Hypothalamus (tissue), 51 donors: Measurements from ENCODE around the gene HIGD1B.

Experiments
- DNase-seq, 51 donors: peaks; one replicate each; lab custom pipeline; 2025; lab: John Stamatoyannopoulos, UW

HIGD1B gene

DNA sequence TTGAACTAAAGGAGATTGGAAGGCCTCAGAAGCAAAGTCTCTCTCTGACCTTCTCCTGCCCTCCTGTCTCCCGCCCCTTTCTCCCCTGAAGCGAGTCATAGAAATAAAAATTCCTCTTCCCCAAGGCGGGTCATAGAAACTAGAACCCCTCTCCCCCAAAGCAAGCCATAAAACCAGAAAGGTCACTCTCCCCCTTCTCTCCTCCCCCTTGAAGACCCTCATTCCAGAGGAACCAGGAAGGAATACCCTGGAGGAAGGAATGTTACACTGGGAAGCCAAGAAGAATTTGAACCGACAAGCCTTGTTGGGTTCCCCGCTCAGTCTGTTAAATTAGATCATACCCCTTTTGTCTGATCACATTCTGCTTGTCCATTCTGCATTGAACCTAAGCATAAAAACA is 14.9 kb upstream of the HIGD1B start:
- DNase-seq = no peak

DNA sequence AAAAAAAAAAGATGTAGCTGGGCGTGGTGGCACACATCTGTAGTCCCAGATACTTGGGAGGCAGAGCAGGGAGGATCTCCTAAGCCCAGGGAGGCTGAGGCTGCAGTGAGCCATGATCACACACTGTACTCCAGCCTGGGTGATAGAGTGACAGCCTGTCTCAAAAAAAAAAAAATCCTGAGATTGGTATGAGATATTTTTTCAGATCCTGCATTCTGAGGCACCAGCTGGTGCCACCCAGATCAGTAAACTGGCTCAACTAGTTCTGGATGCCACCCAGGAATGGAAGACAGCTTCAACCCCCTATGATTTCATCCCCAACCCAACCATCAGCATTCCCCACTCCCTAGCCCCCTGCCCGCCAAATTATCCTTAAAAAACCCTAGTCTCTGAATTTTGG is 10.5 kb upstream of the HIGD1B start:
- no peak for DNase-seq

DNA sequence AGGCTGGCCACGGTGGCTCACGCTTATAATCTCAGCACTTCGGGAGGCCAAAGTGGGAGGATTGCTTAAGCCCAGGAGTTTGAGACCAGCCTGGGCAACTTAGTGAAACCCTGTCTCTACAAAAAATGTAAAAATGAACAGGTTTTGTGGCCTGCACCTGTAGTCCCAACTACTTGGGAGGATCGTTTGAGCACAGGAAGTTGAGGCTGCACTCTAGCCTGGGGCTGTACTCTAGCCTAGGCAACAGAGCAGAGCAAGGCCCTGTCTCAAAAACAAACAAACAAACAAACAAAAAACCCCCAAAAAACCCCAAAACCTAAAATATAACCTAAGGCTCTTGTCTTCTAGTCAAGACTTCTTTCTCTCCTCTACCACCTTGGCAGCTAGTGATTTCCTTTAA is 7.4 kb upstream of the HIGD1B start:
- no peak for DNase-seq

DNA sequence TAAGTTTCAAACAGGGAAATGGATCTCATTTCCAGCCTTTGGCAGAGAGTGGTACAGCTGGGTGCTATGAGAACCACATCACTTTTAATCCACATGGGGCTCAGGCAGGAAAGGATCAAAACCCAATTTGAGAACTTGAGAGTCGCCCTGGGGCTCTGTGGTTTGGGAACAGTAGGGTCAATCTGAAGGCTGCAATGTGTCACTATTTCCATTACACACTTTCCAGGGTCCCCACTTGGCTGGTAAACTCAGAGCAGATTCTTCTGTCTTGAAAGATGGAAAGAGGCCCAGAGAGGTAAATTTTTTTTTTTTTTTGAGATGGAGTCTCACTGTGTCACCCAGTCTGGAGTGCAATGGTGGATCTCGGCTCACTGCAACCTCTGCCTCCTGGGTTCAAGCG is 6.7 kb upstream of the HIGD1B start:
- no peak for DNase-seq

DNA sequence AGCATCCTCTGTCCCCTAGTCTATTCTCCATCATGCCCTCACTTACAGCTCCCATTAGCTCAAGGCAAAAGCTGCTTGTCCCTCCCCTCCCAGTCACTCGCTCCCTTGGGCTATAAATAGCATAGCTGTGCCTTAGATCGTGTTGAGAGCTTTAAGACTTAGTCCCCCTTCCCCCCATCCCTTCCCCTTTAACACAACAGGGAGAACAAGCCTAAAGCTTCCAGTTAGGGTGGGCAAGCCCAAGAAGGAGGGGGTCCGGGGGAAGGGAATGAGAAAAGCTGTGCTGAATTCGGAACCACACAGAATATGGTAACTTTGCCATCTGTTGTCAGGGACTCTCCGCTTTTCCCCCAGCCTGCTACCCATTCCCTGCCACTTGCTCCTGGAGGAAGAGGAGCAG is 4.9 kb upstream of the HIGD1B start:
- no peak for DNase-seq

DNA sequence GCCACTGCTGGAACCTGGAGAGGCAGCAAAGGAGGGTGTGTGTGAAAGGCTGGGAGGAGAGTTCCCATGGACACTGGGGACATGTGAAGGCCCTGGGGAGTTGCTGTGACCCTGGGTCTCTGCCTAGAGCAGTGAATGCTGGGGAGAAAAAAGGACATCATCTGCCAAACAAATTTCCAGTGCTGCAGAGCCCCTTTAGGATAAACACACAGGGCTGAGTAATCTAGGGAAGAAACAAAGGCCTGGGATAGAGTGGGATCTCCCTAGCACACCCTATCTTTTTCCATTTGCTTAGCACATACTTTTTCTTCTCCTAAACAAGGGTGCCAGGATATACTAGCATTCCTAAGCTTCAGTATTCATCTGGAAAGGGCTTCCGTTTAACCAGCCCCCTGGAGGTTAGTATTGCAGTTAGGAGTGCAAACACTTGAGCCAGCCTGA is 3.3 kb upstream of the HIGD1B start:
- DNase-seq = no peak

DNA sequence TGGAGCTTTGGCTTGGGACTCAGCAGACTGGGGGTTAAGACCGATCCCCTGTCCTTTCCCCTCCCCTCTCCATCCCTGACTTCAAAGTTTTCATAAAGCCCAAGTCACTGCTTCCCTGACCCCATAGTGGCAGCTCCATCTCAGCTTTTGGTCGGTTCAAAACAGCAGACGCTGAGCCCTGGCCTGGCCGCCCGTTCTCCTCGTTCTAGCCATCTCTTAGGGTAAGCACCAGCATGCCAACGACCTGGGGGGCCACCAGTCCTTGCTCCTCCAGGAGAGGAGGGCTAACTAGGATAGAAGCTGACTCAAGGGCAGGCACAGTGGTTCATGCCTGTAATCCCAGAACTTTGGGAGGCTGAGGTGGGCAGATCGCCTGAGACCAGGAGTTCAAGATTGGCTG is 1.5 kb upstream of the HIGD1B start:
- DNase-seq = no peak

DNA sequence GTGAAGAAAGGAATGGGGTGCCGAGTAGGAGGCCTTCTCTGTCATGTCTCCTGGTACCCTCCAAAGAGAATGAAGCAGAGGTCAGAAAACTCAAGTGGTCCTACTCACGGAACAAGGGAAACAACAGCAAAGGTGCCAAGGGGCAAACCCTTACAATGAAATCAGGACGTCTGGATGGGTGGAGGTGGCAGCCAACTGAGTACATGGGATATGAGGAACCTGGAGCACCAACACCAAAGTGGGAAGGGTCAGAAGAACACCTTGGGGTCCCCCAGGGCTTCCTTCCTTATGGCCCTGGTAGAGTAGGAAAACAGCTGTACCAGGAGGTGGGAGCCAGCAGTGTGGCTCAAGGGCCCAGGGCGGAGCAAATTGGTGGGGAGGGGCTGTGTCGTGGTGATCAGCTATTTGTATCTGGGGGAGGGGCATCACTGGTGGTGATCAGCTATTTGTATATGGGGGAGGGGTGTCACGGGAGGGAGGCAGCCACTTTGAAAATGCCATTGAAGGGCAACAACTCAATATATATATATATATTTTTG is 643 bp downstream of the HIGD1B start:
- no peak for DNase-seq

DNA sequence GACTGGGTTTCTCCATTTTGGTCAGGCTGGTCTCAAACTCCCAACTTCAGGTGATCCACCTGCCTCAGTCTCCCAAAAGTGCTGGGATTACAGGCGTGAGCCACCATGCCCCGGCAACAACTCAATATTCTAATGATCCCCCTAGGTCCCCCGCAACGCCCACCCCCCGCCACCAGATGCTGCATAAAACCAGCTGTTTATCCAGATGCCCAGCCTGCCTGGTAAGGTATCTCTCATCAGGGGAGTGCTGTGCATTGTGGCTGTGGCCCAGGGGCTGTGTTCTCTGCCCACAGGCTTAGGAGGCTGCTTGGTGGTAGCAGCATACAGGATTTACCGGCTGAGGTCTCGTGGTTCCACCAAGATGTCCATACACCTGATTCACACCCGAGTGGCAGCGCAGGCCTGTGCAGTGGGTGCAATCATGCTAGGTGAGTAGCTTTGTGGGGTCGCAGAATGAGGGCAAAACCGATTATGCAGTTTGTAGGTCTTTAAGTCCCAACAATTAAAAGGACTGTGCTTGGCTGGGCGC is 1.3 kb downstream of the HIGD1B start:
- no peak for DNase-seq

DNA sequence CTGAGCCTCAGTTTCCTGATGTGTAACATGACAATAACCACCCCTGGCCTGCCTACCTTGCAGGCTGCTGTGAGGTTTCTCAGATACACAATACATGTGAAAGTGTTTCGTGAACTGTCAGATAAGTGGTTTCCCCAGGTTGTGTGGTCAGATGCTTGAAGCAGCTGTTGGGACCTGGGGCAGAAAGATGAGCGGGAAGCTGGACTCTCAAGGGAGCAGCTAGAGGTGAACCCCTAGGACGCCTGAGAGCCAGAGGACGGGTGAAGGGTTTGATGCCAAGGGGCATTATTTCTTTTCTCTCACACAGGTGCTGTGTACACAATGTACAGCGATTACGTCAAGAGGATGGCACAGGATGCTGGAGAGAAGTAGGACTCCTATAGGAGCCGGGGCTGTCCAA is 2.3 kb downstream of the HIGD1B start:
- DNase-seq = no peak

DNA sequence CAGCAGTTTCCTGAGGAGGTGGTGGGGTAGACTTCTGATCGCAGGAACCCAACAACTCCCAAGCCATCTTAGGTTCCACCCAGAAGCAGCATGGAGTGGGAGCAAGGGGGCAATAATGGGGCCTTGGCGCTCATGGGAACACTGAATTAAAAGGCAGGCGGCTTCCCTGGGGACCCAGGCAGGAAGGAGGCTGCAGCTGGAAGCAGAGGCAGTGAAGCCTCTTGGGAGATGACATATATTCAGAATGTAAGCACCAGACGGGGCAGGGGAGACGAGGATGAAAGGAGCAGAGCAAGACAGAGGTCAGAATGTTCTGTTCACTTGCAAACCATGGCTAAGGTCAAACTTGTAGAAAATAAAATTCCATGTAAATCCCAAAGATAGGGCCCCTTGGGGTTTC is 2.9 kb downstream of the HIGD1B start:
- DNase-seq = no peak

DNA sequence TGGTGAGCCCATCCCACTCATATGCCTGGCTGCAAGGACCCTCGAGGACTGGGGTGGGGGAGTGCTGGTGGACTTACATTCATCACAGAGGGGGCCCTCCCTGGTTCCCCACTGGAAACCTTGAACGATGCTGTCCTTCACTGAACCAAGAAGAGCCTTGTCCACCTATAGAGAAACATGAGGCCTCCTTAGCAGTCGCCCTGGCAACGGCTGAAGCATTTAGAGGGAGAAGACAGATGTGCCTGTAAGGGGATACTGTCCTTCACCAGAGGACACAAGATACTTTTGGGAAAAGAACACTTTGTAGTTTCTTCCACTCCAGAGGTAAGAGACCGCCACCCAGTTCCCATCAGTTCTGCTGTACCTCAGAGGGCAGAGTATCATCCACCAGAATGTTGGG is 6.5 kb downstream of the HIGD1B start:
- DNase-seq = no peak

DNA sequence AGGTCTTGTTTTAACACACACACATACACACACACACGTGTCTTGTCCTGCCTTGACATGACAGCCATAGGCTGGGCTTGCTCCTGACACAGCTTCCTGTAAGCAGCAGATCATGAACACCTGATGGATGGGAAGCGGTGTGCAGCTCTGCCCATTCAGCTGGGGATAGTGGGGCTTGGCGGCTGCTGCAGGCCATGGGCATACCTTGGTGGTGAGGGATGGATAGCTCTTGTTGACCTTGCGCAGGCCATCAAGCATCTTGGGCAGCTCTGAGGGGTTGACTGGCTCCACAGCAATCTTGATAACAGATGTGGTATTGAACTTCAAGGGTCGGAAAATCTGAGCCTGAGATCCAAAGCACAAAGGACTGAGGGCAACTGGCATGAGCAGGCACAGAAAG is 12.0 kb downstream of the HIGD1B start:
- no peak for DNase-seq

DNA sequence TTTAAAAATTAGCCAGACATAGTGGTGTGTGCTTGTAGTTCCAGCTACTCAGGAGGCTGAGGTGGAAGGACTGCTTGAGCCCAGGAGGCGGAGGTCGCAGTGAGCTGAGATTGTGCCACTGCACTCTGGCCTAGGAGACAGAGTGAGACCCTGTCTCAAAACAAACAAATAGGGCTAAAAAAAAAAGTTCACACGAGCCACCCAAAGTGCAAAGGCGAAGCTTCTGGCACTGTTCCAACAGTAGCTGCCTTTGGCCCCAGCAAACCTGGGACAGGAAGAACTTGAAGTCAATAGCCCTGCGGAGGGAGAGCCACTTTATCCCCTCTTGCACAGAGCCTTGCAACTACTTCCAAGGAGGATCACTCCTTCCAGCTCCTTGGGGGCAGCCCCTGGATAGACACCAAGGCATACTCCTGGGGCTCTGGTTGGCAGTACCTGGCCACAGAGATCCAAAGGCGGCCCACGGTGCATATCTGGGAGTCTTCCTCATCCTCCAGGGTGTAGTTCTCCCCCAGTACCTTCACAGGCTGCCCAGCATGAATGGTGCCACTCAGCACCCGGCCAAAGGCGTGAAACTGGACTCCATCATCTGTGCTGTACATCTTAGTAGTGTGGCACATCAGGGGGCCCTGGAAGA is 14.7 kb downstream of the HIGD1B start:
- DNase-seq = no peak

DNA sequence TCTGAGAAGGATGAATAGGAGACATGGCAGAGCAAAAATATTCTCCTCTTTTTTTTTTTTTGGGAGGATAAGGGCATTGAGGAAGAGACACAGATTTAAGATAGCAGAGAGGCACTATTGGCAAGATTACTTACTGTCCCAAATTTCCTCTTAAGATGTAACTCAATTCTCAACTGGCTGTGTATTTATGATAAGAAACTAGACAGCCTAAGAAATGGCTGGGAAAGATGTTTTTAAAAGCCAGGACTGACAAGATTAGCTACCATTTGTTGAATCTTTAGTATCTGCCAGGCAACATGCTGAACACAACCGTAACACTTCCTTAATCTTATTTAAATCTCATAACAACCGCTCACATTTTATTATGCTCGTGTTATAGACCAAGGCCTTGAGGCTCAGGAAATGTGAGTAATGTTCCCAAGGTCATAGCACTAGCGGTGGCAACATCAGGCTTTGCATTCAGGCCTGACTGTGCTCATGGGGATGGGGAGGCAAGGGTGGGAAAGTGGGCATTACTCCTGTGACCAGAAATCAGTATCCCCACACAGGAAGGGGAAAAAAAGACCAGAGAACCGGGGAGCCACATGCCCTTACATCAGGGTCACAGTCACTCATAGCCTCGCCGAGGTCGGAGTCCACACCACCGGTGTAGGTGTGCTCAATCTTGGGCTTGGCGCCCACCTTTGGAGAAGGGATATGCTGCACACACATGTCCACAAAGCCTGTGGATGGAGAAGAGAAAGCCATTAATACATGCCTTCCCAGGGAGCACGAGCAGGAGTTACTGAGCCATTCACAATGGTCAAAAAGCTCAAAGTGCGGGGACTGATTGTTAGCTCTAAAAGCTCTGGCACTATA is 15.6 kb downstream of the HIGD1B start:
- no peak for DNase-seq

DNA sequence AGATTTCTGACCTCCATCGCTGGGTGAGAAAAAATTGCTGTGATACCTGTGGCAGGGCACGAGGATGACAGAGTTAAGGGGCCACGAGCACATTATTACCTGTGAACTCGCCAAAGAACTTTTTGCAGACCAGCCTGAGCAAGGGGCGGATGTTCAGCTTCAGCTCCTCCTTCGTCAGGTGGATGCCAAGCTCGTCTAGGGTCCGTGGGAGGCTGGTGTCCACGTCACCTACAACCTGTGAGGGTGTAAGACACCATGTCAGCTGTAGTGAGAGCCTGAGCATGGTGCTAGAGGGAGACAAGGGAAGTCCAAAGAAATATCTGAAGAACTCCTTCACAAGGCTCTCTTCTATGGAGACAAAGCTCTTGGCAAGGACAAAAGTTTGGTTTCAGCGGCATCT is 17.1 kb downstream of the HIGD1B start:
- no peak for DNase-seq

DNA sequence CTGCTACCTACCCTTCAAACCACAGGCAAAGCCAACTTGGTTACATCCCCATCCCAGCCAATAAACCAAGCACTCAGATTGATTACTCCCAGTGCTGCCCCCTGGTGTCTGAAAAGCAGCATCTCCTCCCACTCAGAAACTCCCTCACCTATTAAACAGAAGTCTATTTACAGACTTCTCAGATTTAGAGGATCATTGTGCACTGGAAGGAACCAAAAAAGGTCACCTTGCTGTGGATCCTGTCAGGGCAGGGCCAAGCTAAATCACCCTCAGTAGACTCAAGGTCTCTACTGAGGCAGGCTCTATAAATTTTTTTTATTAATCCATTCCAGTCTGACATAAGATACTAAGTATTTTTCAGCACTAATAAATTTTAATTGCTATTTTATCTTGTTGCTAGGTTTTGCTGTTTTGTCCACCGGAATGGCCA is 17.6 kb downstream of the HIGD1B start:
- peak in 39 of 51 donors; percentile 1 to 65 (median 26) for DNase-seq

DNA sequence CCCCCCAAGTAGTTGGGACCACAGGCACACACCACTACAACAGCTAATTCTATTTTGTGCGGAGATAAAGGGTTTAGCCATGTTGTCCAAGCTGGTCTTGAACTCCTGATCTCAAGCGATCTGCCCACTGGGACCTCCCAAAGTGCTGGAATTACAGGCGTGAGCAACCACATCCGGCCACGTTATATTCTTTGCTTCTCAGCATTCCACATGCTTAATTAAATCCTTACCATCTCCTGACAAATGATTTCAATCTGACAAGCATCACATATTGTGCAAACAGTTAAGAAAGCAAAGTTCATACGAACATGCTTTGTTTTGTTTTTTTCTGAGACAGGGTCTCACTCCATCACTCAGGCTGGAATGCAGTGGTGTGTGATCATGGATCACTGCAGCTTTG is 18.2 kb downstream of the HIGD1B start:
- no peak for DNase-seq

DNA sequence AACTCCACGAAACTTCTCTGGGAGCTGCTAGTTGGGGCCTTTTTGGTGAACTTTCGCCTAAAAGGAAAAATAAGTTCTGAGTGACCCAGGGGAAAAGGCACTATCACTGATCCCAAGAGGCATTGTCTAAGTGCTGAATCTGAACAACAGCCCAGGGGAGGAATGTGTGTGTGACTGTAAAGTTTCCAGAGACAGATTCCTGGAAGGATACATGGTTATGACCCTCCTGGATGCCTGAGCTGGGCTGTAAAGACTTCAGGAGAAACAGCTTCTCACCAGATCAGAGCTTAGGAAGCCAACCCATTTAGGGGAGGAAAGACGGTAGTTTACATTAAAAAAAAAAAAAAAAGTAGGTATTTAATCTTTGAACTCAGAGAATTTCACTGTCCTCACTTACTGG is 20.2 kb downstream of the HIGD1B start:
- no peak for DNase-seq

DNA sequence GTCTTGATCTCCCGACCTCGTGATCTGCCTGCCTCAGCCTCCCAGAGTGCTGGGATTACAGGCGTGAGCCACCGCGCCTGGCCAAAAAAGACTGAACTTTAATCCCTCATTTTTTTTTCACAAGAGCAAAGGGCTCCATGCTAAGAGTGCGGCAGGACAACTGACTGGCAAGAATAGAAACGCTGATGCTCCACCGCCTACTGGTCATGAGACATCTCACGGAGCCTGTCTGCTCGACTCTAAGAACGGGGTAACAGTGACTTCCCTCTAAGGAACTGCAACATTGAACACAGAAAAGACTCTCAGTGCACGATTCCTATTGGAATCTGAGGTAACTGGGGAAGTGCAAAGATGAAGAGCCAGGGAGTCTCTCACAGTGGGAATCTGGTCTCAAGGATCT is 23.9 kb downstream of the HIGD1B start:
- peak in 1 of 51 donors; percentile 19 for DNase-seq

DNA sequence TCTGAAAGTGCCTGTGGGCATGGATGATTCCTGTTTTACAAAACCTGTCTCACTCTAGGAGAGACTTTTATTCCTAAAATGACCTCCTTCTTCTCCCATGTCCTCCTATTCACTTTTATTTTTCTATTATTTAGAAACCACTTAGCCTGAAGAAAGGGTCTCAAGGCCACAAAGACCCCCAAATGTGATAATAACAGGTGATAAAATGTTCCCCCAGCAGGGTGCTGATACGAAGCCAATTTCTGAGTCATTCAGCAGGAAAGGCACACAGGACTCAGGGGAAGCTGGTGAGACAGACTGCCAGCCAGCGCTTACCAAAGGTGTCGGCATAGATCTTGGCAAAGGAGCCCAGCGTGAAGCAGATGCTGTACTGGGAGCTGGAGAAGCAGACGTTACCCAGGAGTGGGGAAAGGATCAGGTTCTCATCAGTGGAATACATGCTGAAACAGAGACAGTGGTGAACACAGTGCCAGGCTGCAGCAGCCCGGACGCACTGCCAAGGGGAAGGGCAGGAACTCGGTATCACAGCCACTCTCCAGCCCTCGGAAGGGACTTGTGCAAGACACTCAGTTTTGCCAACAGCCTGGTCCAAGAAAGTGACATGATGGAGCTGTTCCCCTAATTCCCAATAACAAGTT is 24.6 kb downstream of the HIGD1B start:
- peak in 4 of 51 donors; percentile 1 to 55 (median 4) for DNase-seq
